ENCODE measurements around the gene TEKT2.

TEKT2 gene, protein sequence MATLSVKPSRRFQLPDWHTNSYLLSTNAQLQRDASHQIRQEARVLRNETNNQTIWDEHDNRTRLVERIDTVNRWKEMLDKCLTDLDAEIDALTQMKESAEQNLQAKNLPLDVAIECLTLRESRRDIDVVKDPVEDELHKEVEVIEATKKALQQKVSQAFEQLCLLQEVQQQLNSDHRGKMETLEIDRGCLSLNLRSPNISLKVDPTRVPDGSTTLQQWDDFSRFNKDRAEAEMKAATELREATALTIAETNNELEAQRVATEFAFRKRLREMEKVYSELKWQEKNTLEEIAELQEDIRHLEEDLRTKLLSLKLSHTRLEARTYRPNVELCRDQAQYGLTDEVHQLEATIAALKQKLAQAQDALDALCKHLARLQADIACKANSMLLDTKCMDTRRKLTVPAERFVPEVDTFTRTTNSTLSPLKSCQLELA

GRCh38 chr1:36083635-36084496 is at the start of gene TEKT2:
Gene TEKT2, plus strand, starts transcription at chr1:36084094. Its CDS starts 828 bp downstream, at chr1:36084922.
- DNase-seq: peak; percentile 52

- DNase-seq: peak; percentile 71
Observed at GRCh38 chr1:36034692-36035091, 49.2 kb upstream of the TEKT2 start.

- no peak for DNase-seq
Observed at GRCh38 chr1:36035154-36035553, 48.7 kb upstream of the TEKT2 start.

DNA sequence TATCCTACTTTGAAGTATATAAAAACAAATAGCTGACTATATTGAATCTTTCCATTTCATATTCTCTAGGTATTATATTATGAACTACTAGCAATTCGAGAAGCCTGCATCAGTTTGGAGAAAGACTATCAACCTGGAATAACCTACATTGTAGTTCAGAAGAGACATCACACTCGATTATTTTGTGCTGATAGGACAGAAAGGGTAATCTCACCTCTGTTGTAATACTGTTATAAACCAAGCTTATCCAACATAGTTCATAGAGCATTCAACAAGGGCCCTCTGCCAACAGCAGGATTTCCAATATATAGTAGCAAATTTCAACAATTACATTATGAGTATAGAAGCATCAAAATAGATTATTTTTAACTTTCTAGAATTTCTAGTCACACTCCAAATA is 43.7 kb upstream of the TEKT2 start:
- no peak for DNase-seq

- no peak for DNase-seq
Observed at GRCh38 chr1:36051821-36052220, 32.1 kb upstream of the TEKT2 start.

GRCh38 chr1:36053978-36054377 is 29.9 kb upstream of the TEKT2 start:
- DNase-seq: no peak

DNA sequence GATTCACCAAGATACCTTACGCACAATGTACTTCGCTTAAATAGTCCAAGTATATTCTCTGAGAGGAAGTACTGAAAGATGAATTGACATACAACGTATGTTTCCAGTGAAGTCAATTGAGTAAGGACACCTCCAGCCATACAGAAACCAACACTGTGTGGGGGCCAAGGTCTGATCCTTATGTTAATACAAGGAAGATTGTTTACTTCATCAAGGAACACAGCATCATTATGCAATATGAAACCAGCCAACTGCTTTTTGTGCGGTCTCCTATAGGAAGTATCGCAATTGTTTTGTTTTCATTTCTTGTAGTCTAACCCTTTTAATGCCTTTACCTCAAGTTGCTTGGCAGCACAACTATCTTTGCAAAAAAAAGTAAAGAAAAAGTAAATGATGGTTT is 28.2 kb upstream of the TEKT2 start:
- peak; percentile 11 for DNase-seq

DNA sequence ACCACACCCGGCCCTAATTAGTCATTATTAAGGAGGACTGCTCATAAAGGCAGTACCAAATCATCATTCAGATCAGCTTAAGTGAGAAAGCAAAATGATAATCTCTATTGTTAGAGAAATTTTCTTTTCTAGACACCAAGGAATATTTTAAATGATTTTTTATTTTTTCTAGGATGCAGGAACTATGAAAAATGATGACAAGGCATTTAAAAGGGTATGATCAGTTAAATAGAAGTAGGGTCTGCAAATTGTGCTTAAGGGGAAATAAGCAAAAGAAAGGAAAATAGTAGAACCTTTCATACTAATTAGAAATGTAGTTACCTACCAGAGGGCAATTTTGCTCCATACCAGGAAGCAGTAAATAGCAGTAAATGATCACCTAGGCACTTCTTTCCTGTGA is 21.6 kb upstream of the TEKT2 start:
- no peak for DNase-seq

GRCh38 chr1:36067871-36068270 is 16.0 kb upstream of the TEKT2 start:
- no peak for DNase-seq

DNA sequence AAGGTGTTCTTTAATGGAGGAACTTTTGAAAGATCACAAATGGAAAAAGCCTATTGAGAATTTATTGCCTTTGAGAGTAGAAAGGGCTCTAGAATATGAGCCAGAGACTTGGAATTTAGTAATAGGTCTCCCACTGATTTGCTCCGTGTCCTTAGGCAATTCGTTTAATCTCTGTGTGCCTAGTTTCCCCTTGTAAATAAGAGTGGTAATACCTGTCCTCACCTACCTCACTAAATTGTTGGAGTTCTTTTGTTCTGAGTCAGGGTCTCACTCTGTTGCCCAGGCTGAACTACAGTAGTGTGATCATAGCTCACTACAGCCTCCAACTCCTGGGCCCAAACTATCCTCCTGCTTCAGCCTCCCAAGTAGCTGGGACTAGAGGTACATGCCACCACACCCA is 15.0 kb upstream of the TEKT2 start:
- DNase-seq: no peak

- DNase-seq: no peak
Observed at GRCh38 chr1:36070349-36070748, 13.5 kb upstream of the TEKT2 start.

GRCh38 chr1:36076979-36077573 is 6.8 kb upstream of the TEKT2 start:
- no peak for DNase-seq

DNA sequence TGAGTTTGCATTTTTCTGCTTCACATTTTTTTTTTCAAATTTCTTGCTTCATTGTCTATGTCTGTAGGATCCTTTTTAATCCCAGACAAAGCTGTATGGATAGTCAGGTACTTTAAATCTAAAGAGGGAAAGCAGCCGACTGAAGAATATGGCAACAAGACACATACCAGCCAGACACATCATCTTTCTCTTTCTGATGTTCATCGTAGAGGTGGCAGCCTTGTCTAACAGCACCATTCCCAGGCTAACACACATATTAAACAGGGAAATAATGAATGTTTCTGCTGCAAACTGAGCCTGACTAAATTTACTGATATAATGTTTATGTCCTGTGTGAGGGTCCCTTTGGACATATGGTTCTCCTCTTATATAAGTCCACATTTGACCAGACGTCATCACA is 3.7 kb upstream of the TEKT2 start:
- no peak for DNase-seq

DNA sequence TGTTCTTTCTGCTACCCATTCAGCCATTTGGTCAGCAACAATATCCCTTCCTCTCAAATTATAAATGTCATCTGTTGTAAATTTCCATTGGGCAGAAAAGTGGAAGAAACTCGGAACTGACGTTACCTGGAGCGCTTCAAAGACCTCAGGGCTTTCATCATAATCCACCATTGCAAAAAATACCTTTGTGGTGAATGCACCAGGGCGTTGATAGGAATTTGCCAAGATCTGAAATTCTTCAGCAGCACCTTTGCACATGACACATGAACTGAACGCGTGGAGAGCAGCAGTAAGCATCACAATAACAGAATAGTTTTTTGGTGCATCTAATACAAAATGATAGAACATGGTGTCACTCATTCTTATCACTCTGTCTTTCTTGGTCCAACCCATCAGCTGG is 3.1 kb upstream of the TEKT2 start:
- no peak for DNase-seq

DNA sequence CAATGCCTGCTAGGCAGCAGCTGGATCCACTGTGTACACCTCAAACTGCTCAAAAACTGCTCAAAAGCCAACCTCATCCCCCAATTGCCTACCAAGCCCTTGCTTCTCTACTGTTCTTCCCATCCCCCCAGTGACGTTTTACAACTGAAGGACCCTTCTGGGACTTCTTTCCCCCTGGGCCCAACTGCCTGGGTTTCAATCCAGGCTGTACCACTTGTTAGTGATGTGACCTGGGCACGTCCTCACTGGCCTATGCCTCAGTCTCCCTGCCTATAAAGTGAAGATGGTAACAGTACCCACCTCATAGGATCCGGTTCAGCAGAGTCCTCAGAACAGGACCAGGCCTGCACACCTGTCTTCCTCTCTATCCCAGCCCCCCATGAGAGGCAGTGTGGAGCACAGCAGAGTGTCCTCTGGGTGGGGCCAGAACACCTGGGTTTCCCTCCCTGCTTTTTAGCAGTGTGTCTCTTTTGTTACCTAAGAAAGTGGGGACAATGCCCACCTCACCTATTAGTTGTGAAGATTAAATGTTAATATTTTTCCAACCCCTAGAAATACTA is 1.9 kb upstream of the TEKT2 start:
- no peak for DNase-seq

- no peak for DNase-seq
Observed at GRCh38 chr1:36083219-36083618, 675 bp upstream of the TEKT2 start.

DNA sequence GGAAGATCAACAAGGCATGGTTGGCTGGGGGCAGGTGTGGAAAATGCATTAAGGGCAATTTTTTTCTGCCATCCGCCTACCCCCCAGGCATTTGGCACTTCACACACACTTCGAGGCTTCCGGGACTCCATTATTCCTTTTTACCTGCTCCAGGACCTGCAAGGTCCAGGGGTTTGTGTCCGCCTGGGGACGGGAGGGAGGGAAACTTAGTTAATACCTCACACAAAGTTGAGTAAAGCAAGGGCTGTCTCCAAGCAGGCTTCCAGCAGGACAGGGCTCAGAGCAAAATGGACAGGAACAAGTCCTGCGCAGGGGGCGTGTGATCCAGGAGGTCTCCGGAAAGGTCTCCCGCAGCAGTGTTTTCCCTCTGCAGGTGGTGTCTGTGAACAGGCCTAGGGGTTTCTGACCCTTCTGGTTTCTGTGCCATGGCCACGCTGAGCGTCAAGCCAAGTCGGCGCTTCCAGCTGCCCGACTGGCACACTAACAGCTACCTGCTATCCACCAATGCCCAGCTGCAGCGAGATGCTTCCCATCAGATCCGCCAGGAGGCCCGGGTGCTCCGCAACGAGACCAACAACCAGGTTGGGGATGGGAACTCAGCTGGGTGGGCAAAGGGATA is 712 bp downstream of the TEKT2 start:
- no peak for DNase-seq

- DNase-seq: no peak
Observed at GRCh38 chr1:36085126-36085525, 1.2 kb downstream of the TEKT2 start.

- no peak for DNase-seq
Observed at GRCh38 chr1:36085686-36086526, 2.0 kb downstream of the TEKT2 start.

DNA sequence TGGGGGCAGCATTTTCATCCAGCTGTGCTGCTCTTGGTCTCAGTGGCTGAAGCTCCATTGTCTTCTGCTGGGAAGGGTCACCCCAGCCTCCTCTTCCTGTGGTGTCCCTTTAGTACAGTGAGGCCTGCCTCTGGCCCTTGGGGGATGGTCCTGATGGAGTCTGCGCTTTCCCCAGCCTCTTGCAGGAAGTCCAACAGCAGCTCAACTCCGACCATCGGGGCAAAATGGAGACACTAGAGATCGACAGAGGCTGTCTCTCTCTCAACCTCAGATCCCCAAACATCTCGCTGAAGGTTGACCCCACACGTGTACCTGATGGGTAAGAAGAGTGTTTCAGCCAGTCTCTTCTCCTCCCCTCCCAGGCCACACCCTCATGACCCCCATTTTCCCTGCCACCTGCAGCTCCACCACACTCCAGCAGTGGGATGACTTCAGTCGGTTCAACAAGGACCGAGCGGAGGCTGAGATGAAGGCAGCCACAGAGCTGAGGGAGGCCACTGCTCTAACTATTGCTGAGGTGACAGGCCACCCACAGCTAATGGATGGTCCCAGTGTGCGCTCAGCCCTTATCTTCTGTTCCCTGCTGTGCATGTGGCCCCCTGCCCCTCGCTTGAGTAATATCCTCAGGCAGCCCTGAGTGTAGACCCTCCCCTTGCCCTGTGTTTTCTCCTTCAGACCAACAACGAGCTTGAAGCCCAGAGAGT is 2.8 kb downstream of the TEKT2 start:
- DNase-seq: no peak
